M059J (cell line): Measurements from ENCODE around the gene SUSD1. TPM values are rescaled to one million over a fixed set of nuclear protein-coding genes. Genes with fewer than 3 reads are reported as not detected.

Experiments used
- DNase-seq: peaks from one replicate; pipeline ENCODE4 v3.0.0-alpha.2; 2012; ENCODE audit warnings: low read depth
- total RNA-seq: library from RNA; depleted of rRNA; stranded (reverse); fragments of >200 nt; shearing (Covaris generic); gene quantifications from 2 replicates; pipeline ENCODE4 v1.2.3, GENCODE V29; 2014

The SUSD1 gene
- total RNA-seq, 1 experiment from 2014 or later: 16.4 TPM

- DNase-seq: no peak
Measured at GRCh38 chr9:112015149-112015548, 159.9 kb downstream of the SUSD1 start.

GRCh38 chr9:112013266-112013665, 161.8 kb downstream of the SUSD1 start:
- DNase-seq: peak; percentile 27

GRCh38 chr9:112012026-112012902, 162.8 kb downstream of the SUSD1 start:
- peak; percentile 99 for DNase-seq

- DNase-seq: no peak
Measured at GRCh38 chr9:112011051-112011620, 164.0 kb downstream of the SUSD1 start.

DNA sequence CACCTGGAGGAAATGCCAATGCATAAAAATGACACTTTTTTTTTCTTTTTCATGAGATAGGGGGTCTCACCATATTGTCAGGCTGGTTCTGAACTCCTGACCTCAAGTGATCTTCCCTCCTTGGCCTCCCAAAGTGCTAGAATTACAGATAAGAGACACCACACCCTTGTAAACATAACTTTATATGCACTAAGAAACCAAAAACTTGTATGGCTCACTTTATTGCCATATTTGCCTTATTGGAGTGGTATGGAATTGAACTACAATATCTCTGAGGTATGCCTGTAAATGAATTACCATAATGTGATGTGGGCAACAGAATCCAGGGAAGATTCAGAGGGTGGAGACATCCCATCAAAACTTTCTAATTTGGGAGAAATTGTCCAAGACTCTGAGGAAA, 164.6 kb downstream of the SUSD1 start:
- no peak for DNase-seq

- no peak for DNase-seq
Measured at GRCh38 chr9:112009656-112010055, 165.4 kb downstream of the SUSD1 start.

DNA sequence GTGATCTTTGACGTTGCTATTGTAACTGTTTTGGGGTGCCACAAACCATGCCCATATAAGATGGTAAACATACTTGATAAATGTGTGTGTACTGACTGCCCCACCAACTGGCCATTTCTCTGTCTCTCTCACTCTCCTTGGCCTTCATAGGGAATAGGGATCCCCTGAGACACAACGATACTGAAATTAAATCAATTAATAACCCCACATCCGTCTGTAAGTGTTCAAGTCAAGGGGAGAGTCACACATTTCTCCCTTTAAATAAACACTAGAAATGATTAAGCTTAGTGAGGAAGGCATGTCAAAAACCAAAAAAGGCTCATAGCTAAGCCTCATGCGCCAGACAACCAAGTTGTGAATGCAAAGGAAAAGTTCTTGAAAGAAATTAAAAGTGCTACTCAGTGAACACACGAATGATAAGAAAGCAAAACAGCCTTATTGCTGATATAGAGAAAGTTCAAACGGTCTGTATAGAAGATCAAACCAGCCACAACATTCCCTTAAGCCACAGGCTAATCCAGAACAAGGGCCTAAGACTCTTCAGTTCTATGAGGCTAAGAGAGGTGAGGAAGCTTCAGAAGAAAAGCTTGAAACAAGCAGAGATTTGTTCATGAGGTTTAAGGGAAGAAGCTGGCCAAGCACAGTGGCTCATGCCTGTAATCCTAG, 167.4 kb downstream of the SUSD1 start:
- peak; percentile 25 for DNase-seq

GRCh38 chr9:112006361-112007020, 168.6 kb downstream of the SUSD1 start:
- DNase-seq: no peak

DNA sequence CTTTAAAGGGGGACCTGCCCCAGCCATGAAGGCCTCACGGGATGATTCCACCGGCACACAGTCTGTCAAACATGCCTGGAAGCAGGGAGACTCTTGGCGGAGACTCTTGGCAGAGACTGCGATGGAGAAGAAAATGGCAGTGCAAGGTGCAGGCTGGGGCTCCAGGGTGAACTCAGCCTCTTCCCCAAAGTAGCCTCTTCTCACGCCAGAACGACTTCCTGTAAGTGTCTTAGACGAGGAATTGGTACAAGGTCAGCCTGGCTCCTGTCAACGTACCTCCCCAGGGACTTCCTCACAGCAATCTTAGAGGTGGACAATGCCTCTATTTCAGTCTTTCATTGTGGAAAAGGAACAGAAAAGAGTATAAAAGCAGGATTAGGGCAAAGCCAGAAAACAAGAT, 169.2 kb downstream of the SUSD1 start:
- DNase-seq: no peak

- DNase-seq: no peak
Measured at GRCh38 chr9:112003538-112003937, 171.6 kb downstream of the SUSD1 start.

GRCh38 chr9:112002847-112003457, 172.1 kb downstream of the SUSD1 start:
- DNase-seq: peak; percentile 62

- DNase-seq: no peak
Measured at GRCh38 chr9:112002131-112002846, 172.8 kb downstream of the SUSD1 start.

GRCh38 chr9:112000743-112001142, 174.4 kb downstream of the SUSD1 start:
- DNase-seq: no peak

DNA sequence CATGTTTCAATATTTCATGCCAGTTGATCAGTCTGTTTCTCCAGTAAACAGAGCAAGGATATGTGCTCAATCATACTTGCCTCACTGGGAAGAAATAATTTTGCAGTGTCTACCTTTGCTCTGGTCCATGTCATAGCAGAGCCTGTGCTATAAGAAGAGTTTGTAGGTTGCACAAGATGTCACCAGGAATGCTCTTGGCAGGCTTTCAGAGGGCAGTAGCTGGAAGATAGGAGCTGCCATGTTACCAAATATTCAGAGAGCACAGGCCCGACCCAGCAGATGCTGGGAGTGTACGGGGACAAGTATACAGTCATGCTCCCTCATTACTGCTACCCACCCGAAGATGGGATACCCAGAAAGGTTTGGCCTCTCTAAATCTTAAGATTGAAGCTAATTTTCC, 175.8 kb downstream of the SUSD1 start:
- no peak for DNase-seq

GRCh38 chr9:111997831-111998230, 177.3 kb downstream of the SUSD1 start:
- DNase-seq: no peak

DNA sequence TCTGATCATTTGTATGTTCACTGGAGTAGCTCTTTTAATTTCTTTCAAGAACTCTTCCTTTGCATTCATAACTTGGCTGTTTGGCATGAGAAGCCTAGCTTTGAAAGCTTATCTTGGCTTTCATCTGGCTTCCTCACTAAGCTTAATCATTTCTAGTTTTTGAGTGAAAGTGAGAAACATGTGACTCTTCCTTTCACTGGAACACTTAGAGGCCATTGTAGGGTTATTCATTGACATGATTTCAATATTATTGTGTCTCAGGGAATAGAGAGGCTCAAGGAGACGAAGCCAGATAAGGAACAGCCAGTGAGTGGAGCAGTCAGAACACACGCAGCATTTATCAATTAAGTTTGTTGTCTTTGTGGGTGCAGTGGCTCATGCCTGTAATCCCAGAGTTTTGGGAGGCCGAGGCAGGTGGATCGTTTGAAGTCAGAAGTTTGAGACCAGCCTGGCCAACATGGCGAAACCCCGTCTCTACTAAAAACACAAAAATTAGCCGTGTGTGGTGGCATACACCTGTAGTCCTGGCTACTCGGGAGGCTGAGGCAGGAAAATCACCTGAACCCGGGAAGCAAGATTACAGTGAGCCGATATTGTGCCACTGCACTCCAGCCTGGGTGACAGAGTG, 180.2 kb downstream of the SUSD1 start:
- peak; percentile 38 for DNase-seq

DNA sequence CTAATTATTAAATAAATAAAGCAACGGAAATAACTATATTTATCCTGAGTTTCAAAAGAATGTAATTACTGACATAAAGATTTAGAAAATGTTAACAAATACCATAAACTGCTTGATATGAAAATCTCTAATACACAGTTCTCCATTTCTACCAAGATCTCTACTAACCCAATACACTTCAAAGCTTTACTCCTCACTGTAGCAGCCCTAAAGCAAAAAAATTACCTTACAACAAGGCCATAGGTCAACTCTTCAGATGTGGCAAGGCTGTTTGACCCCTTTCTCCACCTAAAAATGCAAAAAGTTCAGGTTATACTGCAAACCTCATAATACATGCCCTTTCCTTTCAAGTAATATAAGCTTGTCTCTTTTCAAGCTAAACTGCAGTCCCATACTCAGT, 181.8 kb downstream of the SUSD1 start:
- no peak for DNase-seq

DNA sequence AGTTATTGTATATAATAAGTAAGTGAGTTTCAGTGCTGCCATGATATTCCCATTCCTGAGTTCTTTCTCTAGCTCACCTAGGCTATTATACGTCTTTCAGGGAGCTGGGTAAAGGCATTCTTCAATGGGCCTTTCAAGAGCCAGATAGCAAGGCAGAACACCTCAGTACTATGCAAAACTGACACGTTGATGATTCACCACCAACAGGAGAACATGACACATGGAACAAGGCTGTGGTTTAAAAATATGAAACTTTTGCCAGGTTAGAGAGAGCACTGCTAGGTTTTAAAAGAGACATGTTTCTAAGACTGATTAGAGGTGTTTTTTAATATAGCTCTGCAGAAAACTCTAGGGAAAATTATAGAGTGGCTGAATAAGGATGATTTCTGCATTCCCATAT, 182.6 kb downstream of the SUSD1 start:
- peak; percentile 93 for DNase-seq

GRCh38 chr9:111991179-111991578, 183.9 kb downstream of the SUSD1 start:
- DNase-seq: no peak
